ENCODE measurements around the gene KRTAP10-4. TPM values are rescaled to one million over a fixed set of nuclear protein-coding genes. Genes with fewer than 3 reads are reported as not detected.

KRTAP10-4 gene
- total and polyA plus RNA-seq, 2 experiments from 2014 or later: not detected

DNA sequence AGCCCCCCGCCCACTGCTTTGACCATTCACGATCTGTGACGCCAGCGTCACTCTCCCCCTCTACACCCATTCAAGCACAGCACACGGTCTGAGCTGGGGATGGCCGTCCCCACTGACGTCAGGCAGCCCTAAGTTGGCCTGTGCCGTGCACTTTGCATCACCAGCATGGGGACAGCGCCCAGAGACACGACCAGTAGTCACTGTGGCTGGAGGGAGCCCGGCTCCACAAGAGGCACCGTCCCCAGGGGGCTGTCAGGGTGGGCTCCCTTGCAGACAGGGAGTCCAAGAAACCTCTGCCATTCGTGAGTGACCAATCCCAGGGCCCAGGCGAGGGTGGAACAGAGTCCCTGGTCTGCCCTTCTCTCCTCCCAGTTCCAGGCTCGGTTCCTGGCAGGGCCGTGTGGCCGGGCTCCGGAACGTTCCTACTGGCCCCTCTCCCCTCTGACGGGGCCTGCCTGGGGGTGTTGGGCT is 40.7 kb downstream of the KRTAP10-4 start:
- Mint-ChIP-seq H3K36me3 (ENCODE audit: low read depth) (peaks cover 24% of the 10 kb centered on the region), H3K4me3 (no peak overlapping the region), H3K4me1 (peaks cover 23% of the 10 kb centered on the region), H3K27me3 (ENCODE audit: insufficient read depth, low read depth, poor library complexity) (peaks cover 9% of the 10 kb centered on the region), H3K9me3 (peaks cover 44% of the 10 kb centered on the region), H3K27ac (no peak overlapping the region; the same call in 1 of the 2 replicates)
- Histone ChIP-seq H2AFZ (no peak overlapping the region; the same call in 1 of the 2 replicates), H3K4me1 (ENCODE audit: insufficient read depth) (no peaks in the 10 kb centered on the region), H3K4me3 (no peak overlapping the region), H4K20me1 (replicated peaks; ENCODE audit: insufficient read depth) (no peaks in the 10 kb centered on the region), H3K79me2 (replicated peaks; ENCODE audit: insufficient read depth) (no peaks in the 10 kb centered on the region), H3F3A (replicated peaks; ENCODE audit: low read depth) (no peaks in the 10 kb centered on the region), H3K27ac (ENCODE audit: low read depth) (no peak overlapping the region), H3K4me2 (no peak overlapping the region), H3K27me3 (ENCODE audit: insufficient read depth) (no peaks in the 10 kb centered on the region), H3K36me3 (ENCODE audit: insufficient read depth) (0 out of 2 replicates have a peak, but pooled peaks cover 4% of the 10 kb centered on the region), H3K9me2 (ENCODE audit: insufficient read depth) (no peaks in the 10 kb centered on the region)
- DNase-seq (ENCODE audit: low spot score) (no peak), ATAC-seq (no peak)
- TF ChIP-seq, protein P1, sequence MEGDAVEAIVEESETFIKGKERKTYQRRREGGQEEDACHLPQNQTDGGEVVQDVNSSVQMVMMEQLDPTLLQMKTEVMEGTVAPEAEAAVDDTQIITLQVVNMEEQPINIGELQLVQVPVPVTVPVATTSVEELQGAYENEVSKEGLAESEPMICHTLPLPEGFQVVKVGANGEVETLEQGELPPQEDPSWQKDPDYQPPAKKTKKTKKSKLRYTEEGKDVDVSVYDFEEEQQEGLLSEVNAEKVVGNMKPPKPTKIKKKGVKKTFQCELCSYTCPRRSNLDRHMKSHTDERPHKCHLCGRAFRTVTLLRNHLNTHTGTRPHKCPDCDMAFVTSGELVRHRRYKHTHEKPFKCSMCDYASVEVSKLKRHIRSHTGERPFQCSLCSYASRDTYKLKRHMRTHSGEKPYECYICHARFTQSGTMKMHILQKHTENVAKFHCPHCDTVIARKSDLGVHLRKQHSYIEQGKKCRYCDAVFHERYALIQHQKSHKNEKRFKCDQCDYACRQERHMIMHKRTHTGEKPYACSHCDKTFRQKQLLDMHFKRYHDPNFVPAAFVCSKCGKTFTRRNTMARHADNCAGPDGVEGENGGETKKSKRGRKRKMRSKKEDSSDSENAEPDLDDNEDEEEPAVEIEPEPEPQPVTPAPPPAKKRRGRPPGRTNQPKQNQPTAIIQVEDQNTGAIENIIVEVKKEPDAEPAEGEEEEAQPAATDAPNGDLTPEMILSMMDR (conservative IDR thresholded peaks at IDR 0.05; ENCODE audit: low read depth in 2 of 2): no peak
- TF ChIP-seq, protein P2, sequence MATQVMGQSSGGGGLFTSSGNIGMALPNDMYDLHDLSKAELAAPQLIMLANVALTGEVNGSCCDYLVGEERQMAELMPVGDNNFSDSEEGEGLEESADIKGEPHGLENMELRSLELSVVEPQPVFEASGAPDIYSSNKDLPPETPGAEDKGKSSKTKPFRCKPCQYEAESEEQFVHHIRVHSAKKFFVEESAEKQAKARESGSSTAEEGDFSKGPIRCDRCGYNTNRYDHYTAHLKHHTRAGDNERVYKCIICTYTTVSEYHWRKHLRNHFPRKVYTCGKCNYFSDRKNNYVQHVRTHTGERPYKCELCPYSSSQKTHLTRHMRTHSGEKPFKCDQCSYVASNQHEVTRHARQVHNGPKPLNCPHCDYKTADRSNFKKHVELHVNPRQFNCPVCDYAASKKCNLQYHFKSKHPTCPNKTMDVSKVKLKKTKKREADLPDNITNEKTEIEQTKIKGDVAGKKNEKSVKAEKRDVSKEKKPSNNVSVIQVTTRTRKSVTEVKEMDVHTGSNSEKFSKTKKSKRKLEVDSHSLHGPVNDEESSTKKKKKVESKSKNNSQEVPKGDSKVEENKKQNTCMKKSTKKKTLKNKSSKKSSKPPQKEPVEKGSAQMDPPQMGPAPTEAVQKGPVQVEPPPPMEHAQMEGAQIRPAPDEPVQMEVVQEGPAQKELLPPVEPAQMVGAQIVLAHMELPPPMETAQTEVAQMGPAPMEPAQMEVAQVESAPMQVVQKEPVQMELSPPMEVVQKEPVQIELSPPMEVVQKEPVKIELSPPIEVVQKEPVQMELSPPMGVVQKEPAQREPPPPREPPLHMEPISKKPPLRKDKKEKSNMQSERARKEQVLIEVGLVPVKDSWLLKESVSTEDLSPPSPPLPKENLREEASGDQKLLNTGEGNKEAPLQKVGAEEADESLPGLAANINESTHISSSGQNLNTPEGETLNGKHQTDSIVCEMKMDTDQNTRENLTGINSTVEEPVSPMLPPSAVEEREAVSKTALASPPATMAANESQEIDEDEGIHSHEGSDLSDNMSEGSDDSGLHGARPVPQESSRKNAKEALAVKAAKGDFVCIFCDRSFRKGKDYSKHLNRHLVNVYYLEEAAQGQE (IDR thresholded peaks at IDR 0.05; ENCODE audit: unreplicated experiment): no peak
- no peak for TF ChIP-seq ZNF331 (CRISPR knock-in tag; IDR thresholded peaks at IDR 0.05; ENCODE audit: low read depth)
- no peak for TF ChIP-seq EZH2 (IDR thresholded peaks at IDR 0.05; ENCODE audit: low read depth, unreplicated experiment)
- TF ChIP-seq ZNF114 (CRISPR knock-in tag; IDR thresholded peaks at IDR 0.05): no peak
- TF ChIP-seq NANOG (IDR thresholded peaks at IDR 0.05; ENCODE audit: borderline replicate concordance): no peak
- no peak for TF ChIP-seq POLR2AphosphoS5 (IDR thresholded peaks at IDR 0.05; ENCODE audit: low read depth)
- no peak for TF ChIP-seq JUNB (IDR thresholded peaks at IDR 0.05; ENCODE audit: unreplicated experiment)
- no peak for TF ChIP-seq EZH2phosphoT487 (IDR thresholded peaks at IDR 0.05; ENCODE audit: unreplicated experiment)
- no peak for TF ChIP-seq STAT1 (IDR thresholded peaks at IDR 0.05; ENCODE audit: unreplicated experiment)
- TF ChIP-seq, protein P3, sequence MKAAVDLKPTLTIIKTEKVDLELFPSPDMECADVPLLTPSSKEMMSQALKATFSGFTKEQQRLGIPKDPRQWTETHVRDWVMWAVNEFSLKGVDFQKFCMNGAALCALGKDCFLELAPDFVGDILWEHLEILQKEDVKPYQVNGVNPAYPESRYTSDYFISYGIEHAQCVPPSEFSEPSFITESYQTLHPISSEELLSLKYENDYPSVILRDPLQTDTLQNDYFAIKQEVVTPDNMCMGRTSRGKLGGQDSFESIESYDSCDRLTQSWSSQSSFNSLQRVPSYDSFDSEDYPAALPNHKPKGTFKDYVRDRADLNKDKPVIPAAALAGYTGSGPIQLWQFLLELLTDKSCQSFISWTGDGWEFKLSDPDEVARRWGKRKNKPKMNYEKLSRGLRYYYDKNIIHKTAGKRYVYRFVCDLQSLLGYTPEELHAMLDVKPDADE (IDR thresholded peaks at IDR 0.05): no peak
- no peak for TF ChIP-seq CREB1 (CRISPR knock-in tag; IDR thresholded peaks at IDR 0.05; ENCODE audit: low read depth)
- TF ChIP-seq, protein P4, sequence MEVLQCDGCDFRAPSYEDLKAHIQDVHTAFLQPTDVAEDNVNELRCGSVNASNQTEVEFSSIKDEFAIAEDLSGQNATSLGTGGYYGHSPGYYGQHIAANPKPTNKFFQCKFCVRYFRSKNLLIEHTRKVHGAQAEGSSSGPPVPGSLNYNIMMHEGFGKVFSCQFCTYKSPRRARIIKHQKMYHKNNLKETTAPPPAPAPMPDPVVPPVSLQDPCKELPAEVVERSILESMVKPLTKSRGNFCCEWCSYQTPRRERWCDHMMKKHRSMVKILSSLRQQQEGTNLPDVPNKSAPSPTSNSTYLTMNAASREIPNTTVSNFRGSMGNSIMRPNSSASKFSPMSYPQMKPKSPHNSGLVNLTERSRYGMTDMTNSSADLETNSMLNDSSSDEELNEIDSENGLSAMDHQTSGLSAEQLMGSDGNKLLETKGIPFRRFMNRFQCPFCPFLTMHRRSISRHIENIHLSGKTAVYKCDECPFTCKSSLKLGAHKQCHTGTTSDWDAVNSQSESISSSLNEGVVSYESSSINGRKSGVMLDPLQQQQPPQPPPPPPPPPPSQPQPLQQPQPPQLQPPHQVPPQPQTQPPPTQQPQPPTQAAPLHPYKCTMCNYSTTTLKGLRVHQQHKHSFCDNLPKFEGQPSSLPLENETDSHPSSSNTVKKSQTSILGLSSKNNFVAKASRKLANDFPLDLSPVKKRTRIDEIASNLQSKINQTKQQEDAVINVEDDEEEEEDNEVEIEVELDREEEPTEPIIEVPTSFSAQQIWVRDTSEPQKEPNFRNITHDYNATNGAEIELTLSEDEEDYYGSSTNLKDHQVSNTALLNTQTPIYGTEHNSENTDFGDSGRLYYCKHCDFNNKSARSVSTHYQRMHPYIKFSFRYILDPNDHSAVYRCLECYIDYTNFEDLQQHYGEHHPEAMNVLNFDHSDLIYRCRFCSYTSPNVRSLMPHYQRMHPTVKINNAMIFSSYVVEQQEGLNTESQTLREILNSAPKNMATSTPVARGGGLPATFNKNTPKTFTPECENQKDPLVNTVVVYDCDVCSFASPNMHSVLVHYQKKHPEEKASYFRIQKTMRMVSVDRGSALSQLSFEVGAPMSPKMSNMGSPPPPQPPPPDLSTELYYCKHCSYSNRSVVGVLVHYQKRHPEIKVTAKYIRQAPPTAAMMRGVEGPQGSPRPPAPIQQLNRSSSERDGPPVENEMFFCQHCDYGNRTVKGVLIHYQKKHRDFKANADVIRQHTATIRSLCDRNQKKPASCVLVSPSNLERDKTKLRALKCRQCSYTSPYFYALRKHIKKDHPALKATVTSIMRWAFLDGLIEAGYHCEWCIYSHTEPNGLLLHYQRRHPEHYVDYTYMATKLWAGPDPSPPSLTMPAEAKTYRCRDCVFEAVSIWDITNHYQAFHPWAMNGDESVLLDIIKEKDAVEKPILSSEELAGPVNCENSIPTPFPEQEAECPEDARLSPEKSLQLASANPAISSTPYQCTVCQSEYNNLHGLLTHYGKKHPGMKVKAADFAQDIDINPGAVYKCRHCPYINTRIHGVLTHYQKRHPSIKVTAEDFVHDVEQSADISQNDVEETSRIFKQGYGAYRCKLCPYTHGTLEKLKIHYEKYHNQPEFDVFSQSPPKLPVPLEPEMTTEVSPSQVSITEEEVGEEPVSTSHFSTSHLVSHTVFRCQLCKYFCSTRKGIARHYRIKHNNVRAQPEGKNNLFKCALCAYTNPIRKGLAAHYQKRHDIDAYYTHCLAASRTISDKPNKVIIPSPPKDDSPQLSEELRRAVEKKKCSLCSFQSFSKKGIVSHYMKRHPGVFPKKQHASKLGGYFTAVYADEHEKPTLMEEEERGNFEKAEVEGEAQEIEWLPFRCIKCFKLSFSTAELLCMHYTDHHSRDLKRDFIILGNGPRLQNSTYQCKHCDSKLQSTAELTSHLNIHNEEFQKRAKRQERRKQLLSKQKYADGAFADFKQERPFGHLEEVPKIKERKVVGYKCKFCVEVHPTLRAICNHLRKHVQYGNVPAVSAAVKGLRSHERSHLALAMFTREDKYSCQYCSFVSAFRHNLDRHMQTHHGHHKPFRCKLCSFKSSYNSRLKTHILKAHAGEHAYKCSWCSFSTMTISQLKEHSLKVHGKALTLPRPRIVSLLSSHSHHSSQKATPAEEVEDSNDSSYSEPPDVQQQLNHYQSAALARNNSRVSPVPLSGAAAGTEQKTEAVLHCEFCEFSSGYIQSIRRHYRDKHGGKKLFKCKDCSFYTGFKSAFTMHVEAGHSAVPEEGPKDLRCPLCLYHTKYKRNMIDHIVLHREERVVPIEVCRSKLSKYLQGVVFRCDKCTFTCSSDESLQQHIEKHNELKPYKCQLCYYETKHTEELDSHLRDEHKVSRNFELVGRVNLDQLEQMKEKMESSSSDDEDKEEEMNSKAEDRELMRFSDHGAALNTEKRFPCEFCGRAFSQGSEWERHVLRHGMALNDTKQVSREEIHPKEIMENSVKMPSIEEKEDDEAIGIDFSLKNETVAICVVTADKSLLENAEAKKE (CRISPR knock-in tag; IDR thresholded peaks at IDR 0.05): no peak

All from GM23338 (cell line).